Osteocyte (in vitro differentiated cells): ENCODE data around the gene CRAT. TPM values are rescaled to one million over a fixed set of nuclear protein-coding genes. Genes with fewer than 3 reads are reported as not detected.
A peak's percentile ranks its signal among the peaks of the same experiment; 100 is the strongest.
"Not testable (repeated sequence)": the region's sequence is repeated elsewhere in the genome, so short reads cannot be mapped to it uniquely, and the experiment has no call there.

Source experiments
- DNase-seq: peaks from one replicate; pipeline ENCODE4 v3.0.0; 2021; ENCODE audit warnings: mixed read lengths; ENCODE audit not compliant: unreplicated experiment; ENCODE audit errors: extremely low spot score
- H3K27ac Mint-ChIP-seq: one replicate; pipeline ENCODE4 v1.8.0; 2021; ENCODE audit warnings: mild to moderate bottlenecking, mixed read lengths; ENCODE audit not compliant: unreplicated experiment
- H3K27me3 Mint-ChIP-seq: one replicate; pipeline ENCODE4 v1.8.0; 2021; ENCODE audit warnings: mixed read lengths; ENCODE audit not compliant: unreplicated experiment
- H3K36me3 Mint-ChIP-seq: one replicate; pipeline ENCODE4 v1.8.0; 2021; ENCODE audit warnings: mixed read lengths; ENCODE audit not compliant: unreplicated experiment
- H3K4me1 Mint-ChIP-seq: one replicate; pipeline ENCODE4 v1.8.0; 2021; ENCODE audit warnings: mixed read lengths; ENCODE audit not compliant: unreplicated experiment
- H3K4me3 Mint-ChIP-seq: one replicate; pipeline ENCODE4 v1.8.0; 2021; ENCODE audit warnings: mild to moderate bottlenecking, moderate library complexity, mixed read lengths; ENCODE audit not compliant: unreplicated experiment
- H3K9me3 Mint-ChIP-seq: one replicate; pipeline ENCODE4 v1.8.0; 2021; ENCODE audit warnings: mixed read lengths; ENCODE audit not compliant: unreplicated experiment
- CTCF ChIP-seq: fragments of 200-600 bp; sonication (generic); IDR thresholded peaks from 2 replicates; pipeline ENCODE4 v1.5.0; 2021; ENCODE audit warnings: antibody characterized with exemption, mild to moderate bottlenecking, moderate library complexity
- total RNA-seq: library from RNA; stranded (reverse); gene quantifications from 2 replicates; pipeline ENCODE4 v1.2.1, GENCODE V29; 2021

Gene CRAT
- total RNA-seq, 1 donor from 2014 or later = 55.1 TPM

- Mint-ChIP-seq H3K9me3 (no peaks in the 10 kb centered on the region), H3K4me3 (no peak overlapping the region), H3K27ac (peak overlapping the region; percentile 31), H3K36me3 (peaks cover 22% of the 10 kb centered on the region), H3K4me1 (peaks cover 27% of the 10 kb centered on the region), H3K27me3 (no peaks in the 10 kb centered on the region)
- DNase-seq = no peak
- TF ChIP-seq CTCF = no peak
These were observed 22.5 kb upstream of the CRAT start for GRCh38 chr9:129133082-129133481.

GRCh38 chr9:129131300-129132145 is 20.9 kb upstream of the CRAT start:
- Mint-ChIP-seq H3K27me3 (no peaks in the 10 kb centered on the region), H3K4me1 (peaks cover 19% of the 10 kb centered on the region), H3K4me3 (no peak overlapping the region), H3K27ac (no peak overlapping the region), H3K9me3 (no peaks in the 10 kb centered on the region), H3K36me3 (peaks cover 25% of the 10 kb centered on the region)
- peak; percentile 92 for DNase-seq
- TF ChIP-seq CTCF = peak; percentile 98

- Mint-ChIP-seq H3K4me3 (no peak overlapping the region), H3K36me3 (peaks cover 26% of the 10 kb centered on the region)
These were observed 20.2 kb upstream of the CRAT start for GRCh38 chr9:129130791-129131190.

GRCh38 chr9:129130271-129130670 is 19.7 kb upstream of the CRAT start:
- peaks cover 27% of the 10 kb centered on the region for H3K4me1 Mint-ChIP-seq
- H3K9me3 Mint-ChIP-seq, H3K4me3 Mint-ChIP-seq, H3K27ac Mint-ChIP-seq, DNase-seq, H3K27me3 Mint-ChIP-seq: not testable (repeated sequence)
- H3K36me3 Mint-ChIP-seq = peaks cover 25% of the 10 kb centered on the region

More at GRCh38 chr9:129130791-129131190, 20.2 kb upstream of the CRAT start:
- DNase-seq = no peak
- no peak for TF ChIP-seq CTCF
- H3K4me1 Mint-ChIP-seq = peaks cover 23% of the 10 kb centered on the region
- H3K27ac Mint-ChIP-seq = no peak overlapping the region
- no peaks in the 10 kb centered on the region for H3K9me3 Mint-ChIP-seq
- H3K27me3 Mint-ChIP-seq = no peaks in the 10 kb centered on the region

GRCh38 chr9:129128689-129129088 is 18.1 kb upstream of the CRAT start:
- no peaks in the 10 kb centered on the region for H3K9me3 Mint-ChIP-seq
- peaks cover 31% of the 10 kb centered on the region for H3K4me1 Mint-ChIP-seq
- peaks cover 26% of the 10 kb centered on the region for H3K36me3 Mint-ChIP-seq
- no peak overlapping the region for H3K27ac Mint-ChIP-seq
- TF ChIP-seq CTCF = no peak
- DNase-seq = no peak
- H3K27me3 Mint-ChIP-seq = no peaks in the 10 kb centered on the region
- H3K4me3 Mint-ChIP-seq = no peak overlapping the region
